CD14-positive monocyte (primary cell): ENCODE results near the gene PFKP. TPM values are rescaled to one million over a fixed set of nuclear protein-coding genes. Genes with fewer than 3 reads are reported as not detected.

Source experiments
- DNase-seq, 3 donors: peaks; one replicate each; pipeline ENCODE4 v3.0.0-alpha.2; 2011 to 2022
- H2AFZ ChIP-seq: 2 replicates; pipeline ENCODE4 v1.6.0; 2012; ENCODE audit warnings: mild to moderate bottlenecking, low read depth, low read length, inconsistent platforms; ENCODE audit not compliant: insufficient read depth, poor library complexity, severe bottlenecking
- H3K27ac ChIP-seq, 2 donors: 1 replicate in 1 of 2; 2 replicates in 1 of 2; pipeline ENCODE4 v1.5.1; 2012 to 2013; ENCODE audit warnings: low read length in 2 of 2, control low read depth in 1 of 2, inconsistent platforms in 1 of 2, low read depth in 1 of 2, mild to moderate bottlenecking in 1 of 2
- H3K27me3 ChIP-seq, 2 donors: one replicate each; pipeline versions ENCODE4 v1.6.0 to v1.6.1; 2011 to 2013; ENCODE audit warnings: low read length in 2 of 2; ENCODE audit not compliant: control insufficient read depth in 2 of 2, insufficient read depth in 2 of 2
- H3K36me3 ChIP-seq, 2 donors: replicated peaks in 1 of 2; 1 replicate in 1 of 2; 2 replicates in 1 of 2; pipeline versions ENCODE4 v1.5.1 to v1.6.1; 2012 to 2013; ENCODE audit warnings: low read length in 2 of 2, control low read depth in 1 of 2, inconsistent platforms in 1 of 2, mild to moderate bottlenecking in 1 of 2; ENCODE audit not compliant: insufficient read depth in 2 of 2, control insufficient read depth in 1 of 2
- H3K4me1 ChIP-seq, 2 donors: 1 replicate in 1 of 2; 2 replicates in 1 of 2; pipeline versions ENCODE4 v1.5.1 to v1.6.1; 2012 to 2013; ENCODE audit warnings: low read length in 2 of 2, control low read depth in 1 of 2, inconsistent platforms in 1 of 2, mild to moderate bottlenecking in 1 of 2, moderate library complexity in 1 of 2; ENCODE audit not compliant: insufficient read depth in 2 of 2, control insufficient read depth in 1 of 2
- H3K4me2 ChIP-seq: replicated peaks from 2 replicates; pipeline ENCODE3; 2012; ENCODE audit warnings: low read length, moderate library complexity, mild to moderate bottlenecking; ENCODE audit not compliant: poor library complexity, severe bottlenecking; ENCODE audit errors: extremely low read depth
- H3K4me3 ChIP-seq, 3 experiments: fragments of 200-600 bp in 1 of 3; sonication (generic) in 1 of 3; replicated peaks in 1 of 3; 1 replicate in 2 of 3; 2 replicates in 1 of 3; pipeline ENCODE4 v1.5.1; 2011 to 2013; ENCODE audit warnings: low read length in 3 of 3, mild to moderate bottlenecking in 3 of 3, control low read depth in 2 of 3, low read depth in 2 of 3, inconsistent platforms in 1 of 3, moderate library complexity in 1 of 3
- H3K79me2 ChIP-seq: 2 replicates; pipeline ENCODE4 v1.6.0; 2012; ENCODE audit warnings: mild to moderate bottlenecking, control low read depth, inconsistent platforms, low read length, moderate library complexity; ENCODE audit not compliant: insufficient read depth
- H3K9ac ChIP-seq: 2 replicates; pipeline ENCODE4 v1.6.0; 2017; ENCODE audit warnings: low read length, mild to moderate bottlenecking; ENCODE audit not compliant: insufficient read depth, poor library complexity, severe bottlenecking
- H3K9me3 ChIP-seq, 2 donors: replicated peaks in 1 of 2; 1 replicate in 1 of 2; 2 replicates in 1 of 2; pipeline versions ENCODE4 v1.5.1 to v1.6.1; 2012 to 2013; ENCODE audit warnings: low read length in 2 of 2, control low read depth in 1 of 2; ENCODE audit not compliant: control insufficient read depth in 1 of 2, insufficient read depth in 1 of 2
- H4K20me1 ChIP-seq: 2 replicates; pipeline ENCODE4 v1.6.0; 2012; ENCODE audit warnings: mild to moderate bottlenecking, low read length, control low read depth, moderate library complexity; ENCODE audit not compliant: insufficient read depth
- H3K27ac Mint-ChIP-seq, 7 donors: one replicate each; pipeline ENCODE4 v1.8.0; 2020; ENCODE audit warnings: mild to moderate bottlenecking in 7 of 7, mixed read lengths in 7 of 7, moderate library complexity in 6 of 7, inconsistent platforms in 2 of 7
- H3K27me3 Mint-ChIP-seq, 3 donors: one replicate each; pipeline ENCODE4 v1.8.0; 2021 to 2022; ENCODE audit warnings: low read depth in 3 of 3, mild to moderate bottlenecking in 3 of 3, mixed read lengths in 3 of 3, moderate library complexity in 3 of 3, inconsistent platforms in 1 of 3
- H3K36me3 Mint-ChIP-seq, 2 donors: one replicate each; pipeline ENCODE4 v1.8.0; 2020; ENCODE audit warnings: mixed read lengths in 2 of 2, inconsistent platforms in 1 of 2, mild to moderate bottlenecking in 1 of 2
- H3K4me1 Mint-ChIP-seq: one replicate; pipeline ENCODE4 v1.8.0; 2020; ENCODE audit warnings: mild to moderate bottlenecking, mixed read lengths
- H3K4me3 Mint-ChIP-seq, 2 donors: one replicate each; pipeline ENCODE4 v1.8.0; 2020; ENCODE audit warnings: mild to moderate bottlenecking in 2 of 2, mixed read lengths in 2 of 2, moderate library complexity in 1 of 2
- H3K9me3 Mint-ChIP-seq, 7 donors: one replicate each; pipeline ENCODE4 v1.8.0; 2020 to 2022; ENCODE audit warnings: mixed read lengths in 7 of 7, mild to moderate bottlenecking in 6 of 7, moderate library complexity in 6 of 7, inconsistent platforms in 2 of 7
- WGBS: methylation state at CpG from one replicate; pipeline ENCODE4 v1.1.5; 2013; ENCODE audit warnings: missing lambda C conversion rate; ENCODE audit not compliant: insufficient coverage; 5-methylcytosine and 5-hydroxymethylcytosine counted together
- intact Hi-C, 2 donors: fragments of 100-400 bp; cut with micrococcal nuclease; formaldehyde crosslinking; loops; one replicate each; pipeline versions ENCODE4 v1.15.0 to v1.15.1; 2023
- polyA plus RNA-seq, 3 donors: library from polyadenylated mRNA; depleted of rRNA in 1 of 3; unstranded in 2 of 3; stranded (reverse) in 1 of 3; fragments of 300-500 nt in 2 of 3; fragments of >200 nt in 1 of 3; fragmentation: Illumina TruSeq in 2 of 3; gene quantifications; 1 replicate in 2 of 3; 2 replicates in 1 of 3; pipeline ENCODE4 v1.2.3, GENCODE V29; 2012 to 2021
- TF ChIP-seq, protein P1 (sequence below): fragments of 200-600 bp; IDR thresholded peaks from one replicate; pipeline ENCODE4 v1.8.0; 2022; ENCODE audit warnings: antibody characterized with exemption, mild to moderate bottlenecking

Gene PFKP
- polyA plus RNA-seq, 3 donors: 6.5 to 14.2 (median 8.1) TPM

DNA sequence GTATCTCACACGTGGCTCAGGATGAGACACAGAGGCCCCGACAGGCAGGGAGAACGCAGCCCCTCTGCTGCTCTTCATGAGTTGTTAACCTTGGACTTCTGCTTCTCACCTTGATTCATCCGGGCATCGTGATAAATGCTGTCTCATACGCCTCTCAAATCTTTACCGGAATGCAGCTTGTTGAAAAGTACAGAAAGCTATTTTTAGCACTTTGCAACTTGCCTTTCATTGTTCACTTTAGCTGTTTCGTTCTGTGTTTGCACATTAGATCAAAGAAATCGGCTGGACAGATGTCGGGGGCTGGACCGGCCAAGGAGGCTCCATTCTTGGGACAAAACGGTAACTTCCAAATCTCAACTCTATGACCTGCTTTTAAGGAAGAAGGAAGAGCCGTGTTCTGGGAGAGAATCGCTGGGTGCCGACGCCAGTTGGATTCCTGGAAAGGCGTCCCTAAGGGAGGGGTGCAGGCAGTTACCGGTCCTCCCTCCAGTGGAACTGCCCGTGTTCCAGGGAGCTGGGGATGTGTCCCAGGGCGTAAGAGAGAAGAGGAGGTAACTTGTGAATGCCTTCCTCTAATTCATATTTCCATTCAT lies 49.3 kb downstream of the PFKP start:
- Mint-ChIP-seq H3K36me3 (peaks cover 63 to 80% of the 10 kb centered on the region in 2 donors), H3K9me3 (peaks cover 0 to 2% (median 0%) of the 10 kb centered on the region in 7 donors), H3K27ac (peak overlapping the region in 1 of 7 donors; percentile 78), H3K27me3 (peaks cover 0 to 3% (median 0%) of the 10 kb centered on the region in 3 donors), H3K4me3 (no peak overlapping the region), H3K4me1 (no peaks in the 10 kb centered on the region)
- Histone ChIP-seq H3K27ac (no peak overlapping the region), H3K79me2 (no peaks in the 10 kb centered on the region), H3K27me3 (no peaks in the 10 kb centered on the region), H3K4me3 (no peak overlapping the region), H3K9me3 (no peaks in the 10 kb centered on the region), H3K4me1 (no peaks in the 10 kb centered on the region), H3K9ac (no peak overlapping the region), H4K20me1 (no peaks in the 10 kb centered on the region), H3K4me2 (no peak overlapping the region), H3K36me3 (peaks cover 35 to 75% of the 10 kb centered on the region in 2 donors), H2AFZ (no peak overlapping the region)
- no peak for DNase-seq
- WGBS: 96% methylated on average over 8 of the region's 20 CpGs
- intact Hi-C loops: no loop called here
- TF ChIP-seq, protein P1, sequence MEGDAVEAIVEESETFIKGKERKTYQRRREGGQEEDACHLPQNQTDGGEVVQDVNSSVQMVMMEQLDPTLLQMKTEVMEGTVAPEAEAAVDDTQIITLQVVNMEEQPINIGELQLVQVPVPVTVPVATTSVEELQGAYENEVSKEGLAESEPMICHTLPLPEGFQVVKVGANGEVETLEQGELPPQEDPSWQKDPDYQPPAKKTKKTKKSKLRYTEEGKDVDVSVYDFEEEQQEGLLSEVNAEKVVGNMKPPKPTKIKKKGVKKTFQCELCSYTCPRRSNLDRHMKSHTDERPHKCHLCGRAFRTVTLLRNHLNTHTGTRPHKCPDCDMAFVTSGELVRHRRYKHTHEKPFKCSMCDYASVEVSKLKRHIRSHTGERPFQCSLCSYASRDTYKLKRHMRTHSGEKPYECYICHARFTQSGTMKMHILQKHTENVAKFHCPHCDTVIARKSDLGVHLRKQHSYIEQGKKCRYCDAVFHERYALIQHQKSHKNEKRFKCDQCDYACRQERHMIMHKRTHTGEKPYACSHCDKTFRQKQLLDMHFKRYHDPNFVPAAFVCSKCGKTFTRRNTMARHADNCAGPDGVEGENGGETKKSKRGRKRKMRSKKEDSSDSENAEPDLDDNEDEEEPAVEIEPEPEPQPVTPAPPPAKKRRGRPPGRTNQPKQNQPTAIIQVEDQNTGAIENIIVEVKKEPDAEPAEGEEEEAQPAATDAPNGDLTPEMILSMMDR: no peak

DNA sequence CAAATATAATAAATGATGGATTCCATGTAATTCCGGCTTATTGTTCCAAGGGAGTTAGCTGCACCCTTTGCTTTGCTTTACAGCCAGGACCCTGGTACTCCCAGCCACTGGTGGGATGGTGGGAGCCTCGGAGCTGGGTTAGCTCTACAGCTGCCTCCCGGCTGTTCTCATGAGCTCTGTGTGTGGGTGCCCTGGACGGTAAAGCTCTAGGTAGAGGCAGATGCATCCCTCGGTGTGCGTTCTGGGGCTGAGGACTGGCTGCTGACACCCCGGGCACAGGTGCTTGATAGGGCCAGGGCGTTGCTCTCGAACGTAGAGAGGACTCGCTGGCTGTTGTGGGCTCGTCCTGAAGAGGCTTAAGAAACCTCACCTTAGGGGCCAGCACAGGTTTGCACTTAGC lies 50.1 kb downstream of the PFKP start:
- Histone ChIP-seq H3K27me3 (no peaks in the 10 kb centered on the region), H3K9me3 (no peaks in the 10 kb centered on the region), H3K4me1 (no peaks in the 10 kb centered on the region), H3K4me2 (no peak overlapping the region), H3K79me2 (no peaks in the 10 kb centered on the region), H3K27ac (no peak overlapping the region), H3K36me3 (peaks cover 38 to 73% of the 10 kb centered on the region in 2 donors), H4K20me1 (no peaks in the 10 kb centered on the region), H2AFZ (no peak overlapping the region), H3K4me3 (no peak overlapping the region), H3K9ac (no peak overlapping the region)
- Mint-ChIP-seq H3K27ac (peak overlapping the region in 1 of 7 donors; percentile 25), H3K9me3 (peaks cover 0 to 2% (median 0%) of the 10 kb centered on the region in 7 donors), H3K4me1 (no peaks in the 10 kb centered on the region), H3K27me3 (peaks cover 0 to 3% (median 0%) of the 10 kb centered on the region in 3 donors), H3K36me3 (peaks cover 61 to 80% of the 10 kb centered on the region in 2 donors), H3K4me3 (no peak overlapping the region)
- no peak for DNase-seq
- over 99% methylated on average over 11 of the region's 12 CpGs for WGBS
- TF ChIP-seq, protein P1: no peak
- intact Hi-C loops: no loop called here
